H9 (cell line): Measurements from ENCODE around the gene BMP7. TPM values are rescaled to one million over a fixed set of nuclear protein-coding genes. Genes with fewer than 3 reads are reported as not detected.
"Not testable (repeated sequence)": the region's sequence is repeated elsewhere in the genome, so short reads cannot be mapped to it uniquely, and the experiment has no call there.

ENCODE experiments used
- DNase-seq: peaks from one replicate; pipeline ENCODE4 v3.0.0-alpha.2; 2017
- H2AFZ ChIP-seq: one replicate; pipeline ENCODE4 v1.6.1; 2013; ENCODE audit warnings: mild to moderate bottlenecking, low read length, control low read depth, moderate library complexity
- H2AK5ac ChIP-seq: 2 replicates; pipeline ENCODE4 v1.6.1; 2013; ENCODE audit warnings: low read length, control low read depth, mixed read lengths; ENCODE audit not compliant: insufficient read length
- H2BK120ac ChIP-seq: one replicate; pipeline ENCODE4 v1.6.1; 2013; ENCODE audit warnings: low read depth, mild to moderate bottlenecking, low read length, control low read depth, inconsistent platforms; ENCODE audit not compliant: poor library complexity, severe bottlenecking
- H2BK12ac ChIP-seq: 2 replicates; pipeline ENCODE4 v1.6.1; 2013; ENCODE audit warnings: low read length, control low read depth, mixed read lengths, low read depth; ENCODE audit not compliant: insufficient read length
- H2BK15ac ChIP-seq: 2 replicates; pipeline ENCODE4 v1.6.1; 2013; ENCODE audit warnings: low read depth, low read length, control low read depth
- H2BK20ac ChIP-seq: one replicate; pipeline ENCODE4 v1.6.1; 2013; ENCODE audit warnings: low read depth, mild to moderate bottlenecking, low read length, control low read depth, inconsistent platforms; ENCODE audit not compliant: poor library complexity, severe bottlenecking
- H2BK5ac ChIP-seq: 2 replicates; pipeline ENCODE4 v1.6.1; 2013; ENCODE audit warnings: low read length, control low read depth, mixed read lengths; ENCODE audit not compliant: insufficient read length
- H3K14ac ChIP-seq: 2 replicates; pipeline ENCODE4 v1.6.1; 2013; ENCODE audit warnings: low read length, control low read depth; ENCODE audit not compliant: insufficient read depth
- H3K18ac ChIP-seq: 2 replicates; pipeline ENCODE4 v1.6.1; 2013; ENCODE audit warnings: low read depth, mild to moderate bottlenecking, mixed read lengths, low read length, control low read depth; ENCODE audit not compliant: insufficient read length
- H3K23ac ChIP-seq: 2 replicates; pipeline ENCODE4 v1.6.1; 2013; ENCODE audit warnings: low read length, control low read depth, mixed read lengths, low read depth; ENCODE audit not compliant: insufficient read length
- H3K23me2 ChIP-seq: 2 replicates; pipeline ENCODE4 v1.6.1; 2013; ENCODE audit warnings: low read depth, mild to moderate bottlenecking, mixed read lengths, low read length, control low read depth; ENCODE audit not compliant: insufficient read length, poor library complexity, severe bottlenecking
- H3K27ac ChIP-seq: 2 replicates; pipeline ENCODE4 v1.5.1; 2013; ENCODE audit warnings: low read length, control low read depth, mixed read lengths, low read depth; ENCODE audit not compliant: insufficient read length
- H3K27me3 ChIP-seq: 2 replicates; pipeline ENCODE4 v1.6.1; 2013; ENCODE audit warnings: low read length, control low read depth, inconsistent platforms; ENCODE audit not compliant: insufficient read depth
- H3K4ac ChIP-seq: 2 replicates; pipeline ENCODE4 v1.6.1; 2013; ENCODE audit warnings: low read depth, mild to moderate bottlenecking, control low read depth, inconsistent platforms, low read length, moderate library complexity
- H3K4me1 ChIP-seq: 2 replicates; pipeline ENCODE4 v1.6.1; 2013; ENCODE audit warnings: low read length, control low read depth, inconsistent platforms; ENCODE audit not compliant: insufficient read depth
- H3K4me2 ChIP-seq: 2 replicates; pipeline ENCODE4 v1.6.1; 2013; ENCODE audit warnings: low read length, control low read depth, mixed read lengths; ENCODE audit not compliant: insufficient read length, insufficient read depth
- H3K56ac ChIP-seq: 2 replicates; pipeline ENCODE4 v1.6.1; 2013; ENCODE audit warnings: low read depth, mild to moderate bottlenecking, mixed read lengths, low read length, control low read depth; ENCODE audit not compliant: insufficient read length
- H3K79me1 ChIP-seq: 2 replicates; pipeline ENCODE4 v1.6.1; 2013; ENCODE audit warnings: low read depth, mild to moderate bottlenecking, moderate library complexity, low read length, control low read depth, inconsistent platforms; ENCODE audit not compliant: insufficient read depth, poor library complexity, severe bottlenecking
- H3K79me2 ChIP-seq: 2 replicates; pipeline ENCODE4 v1.6.1; 2013; ENCODE audit warnings: low read length, control low read depth, inconsistent platforms; ENCODE audit not compliant: insufficient read depth
- H3K9ac ChIP-seq: 2 replicates; pipeline ENCODE4 v1.6.1; 2013; ENCODE audit warnings: low read length, control low read depth, mixed read lengths; ENCODE audit not compliant: insufficient read length; ENCODE audit errors: extremely low read depth
- H3K9me3 ChIP-seq: one replicate; pipeline ENCODE4 v1.6.1; 2013; ENCODE audit warnings: low read depth, low read length, inconsistent platforms; ENCODE audit not compliant: control insufficient read depth
- H3T11ph ChIP-seq: one replicate; pipeline ENCODE4 v1.6.1; 2013; ENCODE audit warnings: mild to moderate bottlenecking, low read length, control low read depth, inconsistent platforms
- H4K20me1 ChIP-seq: one replicate; pipeline ENCODE4 v1.6.1; 2013; ENCODE audit not compliant: control insufficient read depth, insufficient read length, insufficient read depth
- H4K5ac ChIP-seq: 2 replicates; pipeline ENCODE4 v1.6.1; 2013; ENCODE audit warnings: low read depth, mild to moderate bottlenecking, mixed read lengths, low read length, control low read depth; ENCODE audit not compliant: insufficient read length
- H4K8ac ChIP-seq: replicated peaks from 2 replicates; pipeline ENCODE4 v1.6.1; 2013; ENCODE audit warnings: low read length, control low read depth, mixed read lengths, low read depth; ENCODE audit not compliant: insufficient read length
- H4K91ac ChIP-seq: 2 replicates; pipeline ENCODE4 v1.6.1; 2013; ENCODE audit warnings: low read depth, mild to moderate bottlenecking, moderate library complexity, mixed read lengths, low read length, control low read depth; ENCODE audit not compliant: insufficient read length
- H3K27ac Mint-ChIP-seq, 3 experiments: 2 replicates in 2 of 3; 3 replicates in 1 of 3; pipeline ENCODE4 v1.8.0; 2020 to 2021; ENCODE audit warnings: mixed read lengths in 3 of 3, mild to moderate bottlenecking in 1 of 3, moderate library complexity in 1 of 3
- H3K27me3 Mint-ChIP-seq: 2 replicates; pipeline ENCODE4 v1.8.0; 2021; ENCODE audit warnings: low read depth, mild to moderate bottlenecking, moderate library complexity, mixed read lengths
- H3K36me3 Mint-ChIP-seq, 3 experiments: 2 replicates in 2 of 3; 3 replicates in 1 of 3; pipeline ENCODE4 v1.8.0; 2020 to 2021; ENCODE audit warnings: low read depth in 3 of 3, mixed read lengths in 3 of 3; ENCODE audit not compliant: insufficient read depth in 1 of 3
- H3K4me1 Mint-ChIP-seq, 2 experiments: 2 replicates each; pipeline ENCODE4 v1.8.0; 2020; ENCODE audit warnings: mixed read lengths in 2 of 2
- H3K4me3 Mint-ChIP-seq, 2 experiments: 2 replicates in 1 of 2; 3 replicates in 1 of 2; pipeline ENCODE4 v1.8.0; 2020 to 2021; ENCODE audit warnings: mild to moderate bottlenecking in 2 of 2, mixed read lengths in 2 of 2, moderate library complexity in 1 of 2
- H3K9me3 Mint-ChIP-seq, 2 experiments: 2 replicates in 1 of 2; 3 replicates in 1 of 2; pipeline ENCODE4 v1.8.0; 2020; ENCODE audit warnings: mild to moderate bottlenecking in 2 of 2, mixed read lengths in 2 of 2, moderate library complexity in 1 of 2
- WGBS: extraction: QIAGEN DNeasy Blood & Tissue Kit; methylation state at CpG from one replicate; pipeline ENCODE4 v1.1.7; 2013; ENCODE audit warnings: missing lambda C conversion rate, low lambda C conversion rate, mixed read lengths; ENCODE audit not compliant: insufficient read length; ENCODE audit errors: extremely low coverage; 5-methylcytosine and 5-hydroxymethylcytosine counted together
- total RNA-seq: library from RNA; stranded (reverse); gene quantifications from 2 replicates; pipeline ENCODE4 v1.2.1, GENCODE V29; 2021
- TF ChIP-seq, protein P1 (sequence below): fragments of 200-600 bp; sonication (generic); conservative IDR thresholded peaks from 3 replicates; pipeline ENCODE4 v1.8.0; 2021; ENCODE audit warnings: antibody characterized with exemption, mild to moderate bottlenecking

The BMP7 gene
- total RNA-seq, 1 experiment from 2014 or later = 17.7 TPM

GRCh38 chr20:57158474-57158873 is 108.0 kb downstream of the BMP7 start:
- H3K27ac Mint-ChIP-seq = peak overlapping the region in 1 of 3 experiments; percentile 30; a peak in 1 of 7 replicates

DNA sequence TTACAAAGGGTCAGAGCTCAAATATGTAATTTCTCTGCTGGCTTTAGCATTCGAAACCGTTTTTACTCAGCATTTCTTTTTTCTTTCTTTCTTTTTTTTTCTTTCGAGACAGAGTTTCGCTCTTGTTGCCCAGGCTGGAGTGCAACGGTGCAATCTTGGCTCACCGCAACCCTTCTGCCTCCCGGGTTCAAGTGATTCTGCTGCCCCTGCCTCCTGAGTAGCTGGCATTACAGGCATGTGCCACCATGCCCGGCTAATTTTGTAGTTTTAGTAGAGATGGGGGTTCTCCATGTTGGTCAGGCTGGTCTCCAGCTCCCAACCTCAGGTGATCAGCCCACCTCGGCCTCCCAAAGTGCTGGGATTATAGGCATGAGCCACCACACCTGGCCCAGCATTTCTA is 108.7 kb downstream of the BMP7 start:
- H3T11ph ChIP-seq, H4K8ac ChIP-seq, H3K27ac ChIP-seq, H2BK12ac ChIP-seq, H3K4ac ChIP-seq, H3K14ac ChIP-seq, H2BK20ac ChIP-seq, H4K20me1 ChIP-seq, H3K79me2 ChIP-seq, H3K18ac ChIP-seq, H2BK5ac ChIP-seq, H3K27me3 ChIP-seq, H4K91ac ChIP-seq, DNase-seq, H3K9me3 Mint-ChIP-seq, H3K79me1 ChIP-seq, H3K9ac ChIP-seq, H3K23me2 ChIP-seq, H3K4me1 ChIP-seq, H2BK15ac ChIP-seq, H4K5ac ChIP-seq, H2BK120ac ChIP-seq, H3K56ac ChIP-seq, H2AFZ ChIP-seq, H3K4me3 Mint-ChIP-seq, H3K23ac ChIP-seq, H2AK5ac ChIP-seq, H3K4me2 ChIP-seq, H3K9me3 ChIP-seq, H3K36me3 Mint-ChIP-seq, H3K27me3 Mint-ChIP-seq, H3K27ac Mint-ChIP-seq: not testable (repeated sequence)
- peaks cover 20 to 36% of the 10 kb centered on the region in 2 experiments for H3K4me1 Mint-ChIP-seq
- WGBS = no CpG with 5 or more reads among the region's 9 CpGs

More at GRCh38 chr20:57158474-57158873, 108.0 kb downstream of the BMP7 start:
- H3K27me3 Mint-ChIP-seq = peaks cover 6% of the 10 kb centered on the region
- no peak overlapping the region for H3T11ph ChIP-seq
- H3K27me3 ChIP-seq = no peaks in the 10 kb centered on the region; the same call in 1 of the 2 replicates
- DNase-seq = no peak
- H3K23me2 ChIP-seq = no peaks in the 10 kb centered on the region
- H3K23ac ChIP-seq = no peak overlapping the region
- no peak overlapping the region for H2BK20ac ChIP-seq
- no peak overlapping the region for H2BK12ac ChIP-seq
- H3K79me2 ChIP-seq = no peaks in the 10 kb centered on the region
- no peaks in the 10 kb centered on the region for H3K36me3 Mint-ChIP-seq
- no peaks in the 10 kb centered on the region for H3K79me1 ChIP-seq
- H3K56ac ChIP-seq = no peak overlapping the region
- H3K9me3 Mint-ChIP-seq = peaks cover 0 to 2% of the 10 kb centered on the region in 2 experiments; a peak in 1 of 5 replicates
- no peaks in the 10 kb centered on the region for H3K9me3 ChIP-seq
- peaks cover 20 to 36% of the 10 kb centered on the region in 2 experiments for H3K4me1 Mint-ChIP-seq
- H2AFZ ChIP-seq = no peak overlapping the region
- no peak overlapping the region for H3K14ac ChIP-seq
- H3K4me2 ChIP-seq = no peak overlapping the region
- H3K27ac ChIP-seq = no peak overlapping the region
- H2BK5ac ChIP-seq = no peak overlapping the region
- no peak overlapping the region for H3K9ac ChIP-seq
- H3K4me1 ChIP-seq = no peaks in the 10 kb centered on the region
- H3K18ac ChIP-seq = no peak overlapping the region
- H4K20me1 ChIP-seq = no peaks in the 10 kb centered on the region
- no peak overlapping the region for H2AK5ac ChIP-seq
- TF ChIP-seq, protein P1, sequence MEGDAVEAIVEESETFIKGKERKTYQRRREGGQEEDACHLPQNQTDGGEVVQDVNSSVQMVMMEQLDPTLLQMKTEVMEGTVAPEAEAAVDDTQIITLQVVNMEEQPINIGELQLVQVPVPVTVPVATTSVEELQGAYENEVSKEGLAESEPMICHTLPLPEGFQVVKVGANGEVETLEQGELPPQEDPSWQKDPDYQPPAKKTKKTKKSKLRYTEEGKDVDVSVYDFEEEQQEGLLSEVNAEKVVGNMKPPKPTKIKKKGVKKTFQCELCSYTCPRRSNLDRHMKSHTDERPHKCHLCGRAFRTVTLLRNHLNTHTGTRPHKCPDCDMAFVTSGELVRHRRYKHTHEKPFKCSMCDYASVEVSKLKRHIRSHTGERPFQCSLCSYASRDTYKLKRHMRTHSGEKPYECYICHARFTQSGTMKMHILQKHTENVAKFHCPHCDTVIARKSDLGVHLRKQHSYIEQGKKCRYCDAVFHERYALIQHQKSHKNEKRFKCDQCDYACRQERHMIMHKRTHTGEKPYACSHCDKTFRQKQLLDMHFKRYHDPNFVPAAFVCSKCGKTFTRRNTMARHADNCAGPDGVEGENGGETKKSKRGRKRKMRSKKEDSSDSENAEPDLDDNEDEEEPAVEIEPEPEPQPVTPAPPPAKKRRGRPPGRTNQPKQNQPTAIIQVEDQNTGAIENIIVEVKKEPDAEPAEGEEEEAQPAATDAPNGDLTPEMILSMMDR = no peak
- no peak overlapping the region for H2BK120ac ChIP-seq
- H4K8ac ChIP-seq = no peak overlapping the region
- WGBS = no CpG with 5 or more reads among the region's 7 CpGs
- H4K91ac ChIP-seq = no peak overlapping the region
- H3K4me3 Mint-ChIP-seq = no peak overlapping the region
- no peak overlapping the region for H2BK15ac ChIP-seq
- no peak overlapping the region for H3K4ac ChIP-seq
- H4K5ac ChIP-seq = no peak overlapping the region
